HFF-Myc (cell line): ENCODE data around the gene PDIA3.
A peak's percentile ranks its signal among the peaks of the same experiment; 100 is the strongest.

Experiments
- DNase-seq: peaks from one replicate; pipeline ENCODE4 v3.0.0-alpha.2; 2011; ENCODE audit warnings: low read depth; ENCODE audit errors: extremely low read depth
- H3K4me3 ChIP-seq: replicated peaks from 2 replicates; pipeline ENCODE4 v1.5.1; 2011; ENCODE audit warnings: low read depth, mild to moderate bottlenecking, control low read depth, low read length
- CTCF ChIP-seq: IDR thresholded peaks from 2 replicates; pipeline ENCODE4 v1.5.1; 2012; ENCODE audit warnings: mild to moderate bottlenecking, low read depth, low read length, control low read depth; ENCODE audit errors: missing control alignments

Gene PDIA3

GRCh38 chr15:43748376-43748775 is 2.1 kb downstream of the PDIA3 start:
- DNase-seq, result no peak

GRCh38 chr15:43749690-43750345 is 3.6 kb downstream of the PDIA3 start:
- 0 out of 2 replicates have a peak overlapping the region, but pooled peaks have one; percentile 17 for H3K4me3 ChIP-seq
- no peak for TF ChIP-seq CTCF
- DNase-seq, result no peak

More at GRCh38 chr15:43748376-43748775, 2.1 kb downstream of the PDIA3 start:
- TF ChIP-seq CTCF, result no peak
- peak overlapping the region; percentile 76 for H3K4me3 ChIP-seq

GRCh38 chr15:43751885-43752284 is 5.6 kb downstream of the PDIA3 start:
- TF ChIP-seq CTCF, result no peak
- H3K4me3 ChIP-seq, result no peak overlapping the region
- DNase-seq, result no peak

- DNase-seq, result no peak
- no peak for TF ChIP-seq CTCF
- H3K4me3 ChIP-seq, result no peak overlapping the region
Observed at GRCh38 chr15:43762824-43763223, 16.6 kb downstream of the PDIA3 start.

- DNase-seq, result no peak
- no peak for TF ChIP-seq CTCF
- H3K4me3 ChIP-seq, result no peak overlapping the region
Observed at GRCh38 chr15:43763819-43764446, 17.7 kb downstream of the PDIA3 start.

GRCh38 chr15:43769584-43770228 is 23.5 kb downstream of the PDIA3 start:
- DNase-seq, result peak; percentile 35
- H3K4me3 ChIP-seq, result no peak overlapping the region
- peak; percentile 87 for TF ChIP-seq CTCF
